HG03432 (cell line): Measurements from ENCODE around the gene ARVCF.

ENCODE experiments used
- ATAC-seq: cut with Tn5 transposase; IDR thresholded peaks from one replicate; pipeline ENCODE4 v1.9.1; 2021; ENCODE audit warnings: mild to moderate bottlenecking, moderate library complexity; ENCODE audit not compliant: unreplicated experiment

The ARVCF gene

DNA sequence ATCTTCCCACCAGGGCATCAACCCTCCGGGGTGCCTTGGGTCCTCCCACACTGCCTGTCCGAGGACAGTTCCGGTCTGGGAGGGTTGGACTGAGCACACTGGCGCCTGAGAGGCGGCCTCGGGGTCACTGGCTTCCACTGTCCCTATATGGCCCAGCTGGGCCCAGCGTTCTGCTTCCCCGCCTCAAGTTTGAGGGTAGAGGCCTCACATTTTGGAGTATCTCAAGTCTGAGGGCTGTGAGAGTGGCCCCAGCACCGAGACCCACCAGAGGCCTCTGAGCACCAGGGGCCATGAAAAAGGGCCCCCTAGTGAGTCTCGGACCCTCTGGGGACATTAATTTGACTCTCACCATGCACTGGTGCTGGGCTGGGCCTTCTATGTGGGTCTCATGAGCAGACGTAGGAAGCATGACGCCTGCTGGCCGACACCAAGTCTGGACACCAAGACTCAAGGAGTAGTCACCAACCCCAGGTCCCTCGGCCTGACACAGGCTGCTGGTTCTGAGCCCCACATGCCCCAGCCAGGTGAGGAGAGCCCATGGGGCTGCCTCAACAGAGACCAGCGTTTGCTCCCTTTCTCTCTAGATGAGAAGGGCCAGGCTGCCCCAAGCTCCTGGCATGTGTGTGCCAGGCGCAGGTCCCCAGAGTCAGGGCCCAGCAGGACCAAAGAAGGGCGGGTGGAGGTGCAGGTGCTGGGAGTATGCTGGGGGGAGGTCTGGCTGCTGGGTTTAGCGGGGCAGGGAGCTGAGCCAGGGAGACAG is 27.5 kb downstream of the ARVCF start:
- ATAC-seq = no peak

DNA sequence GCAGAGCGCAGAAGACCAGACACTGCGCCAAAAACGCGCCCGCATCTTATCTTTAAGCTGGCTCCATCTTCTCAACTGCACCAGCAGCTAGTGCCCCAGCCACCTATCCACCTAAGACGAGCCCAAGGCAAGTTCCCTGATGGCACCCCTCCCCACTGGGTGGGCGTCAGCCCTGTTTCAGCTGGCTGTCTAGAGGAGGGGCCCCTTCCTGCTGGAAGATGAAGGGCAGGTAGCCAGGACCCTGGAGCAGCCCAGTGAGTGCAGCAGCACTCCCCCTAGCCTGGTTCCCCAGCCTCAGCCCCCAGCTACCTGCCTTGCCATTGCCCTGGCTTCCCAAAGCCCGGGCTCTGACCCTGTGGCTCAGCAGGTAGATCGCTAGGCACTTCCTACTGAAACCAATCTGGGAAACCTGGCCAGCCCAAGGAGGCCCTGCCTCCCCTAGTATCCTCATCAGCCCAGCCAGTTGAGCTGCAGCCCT is 28.3 kb downstream of the ARVCF start:
- no peak for ATAC-seq

DNA sequence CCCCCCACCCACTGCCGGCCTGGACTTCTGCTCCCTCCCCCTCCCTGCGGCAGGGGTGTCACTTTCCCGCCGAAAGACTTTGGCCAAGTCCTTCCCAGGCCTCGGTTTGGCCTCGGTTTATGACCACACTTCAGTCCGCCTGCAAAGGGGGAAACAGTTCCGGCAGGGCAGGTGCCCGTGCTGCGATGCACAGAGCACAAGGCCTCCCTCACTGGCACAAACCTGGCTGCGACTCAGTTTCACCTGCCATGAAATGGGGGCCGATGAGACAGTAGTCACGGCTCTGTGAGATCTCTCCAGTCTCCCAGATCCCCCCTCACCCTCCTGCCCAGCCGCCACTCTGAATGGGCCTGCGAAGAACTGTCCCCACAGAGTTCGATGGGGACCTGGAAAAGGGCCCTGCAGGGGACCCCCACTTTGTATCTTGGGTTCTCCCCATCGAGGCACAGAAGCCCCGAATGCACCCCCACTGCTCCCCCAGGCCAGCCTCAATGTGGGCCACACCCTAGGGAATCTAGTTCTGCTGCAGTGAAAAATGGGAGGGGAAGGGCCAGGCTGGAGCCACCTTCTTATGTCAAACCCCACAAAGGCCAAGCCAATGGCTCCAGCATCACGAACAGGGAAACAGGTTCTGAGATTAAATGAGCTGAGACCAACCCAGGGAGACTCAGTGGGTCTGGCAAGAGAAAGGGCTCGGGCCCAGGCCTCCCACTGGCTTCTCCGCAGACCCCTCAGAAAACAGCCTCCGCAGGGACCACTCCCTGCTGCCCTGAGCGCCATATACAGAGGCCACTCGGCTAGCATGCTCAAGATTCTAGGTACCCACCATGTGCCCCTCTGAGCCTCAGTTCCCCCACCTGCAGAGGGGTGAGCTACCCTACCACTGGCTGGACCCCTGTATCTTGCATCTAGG is 29.0 kb downstream of the ARVCF start:
- ATAC-seq = no peak

DNA sequence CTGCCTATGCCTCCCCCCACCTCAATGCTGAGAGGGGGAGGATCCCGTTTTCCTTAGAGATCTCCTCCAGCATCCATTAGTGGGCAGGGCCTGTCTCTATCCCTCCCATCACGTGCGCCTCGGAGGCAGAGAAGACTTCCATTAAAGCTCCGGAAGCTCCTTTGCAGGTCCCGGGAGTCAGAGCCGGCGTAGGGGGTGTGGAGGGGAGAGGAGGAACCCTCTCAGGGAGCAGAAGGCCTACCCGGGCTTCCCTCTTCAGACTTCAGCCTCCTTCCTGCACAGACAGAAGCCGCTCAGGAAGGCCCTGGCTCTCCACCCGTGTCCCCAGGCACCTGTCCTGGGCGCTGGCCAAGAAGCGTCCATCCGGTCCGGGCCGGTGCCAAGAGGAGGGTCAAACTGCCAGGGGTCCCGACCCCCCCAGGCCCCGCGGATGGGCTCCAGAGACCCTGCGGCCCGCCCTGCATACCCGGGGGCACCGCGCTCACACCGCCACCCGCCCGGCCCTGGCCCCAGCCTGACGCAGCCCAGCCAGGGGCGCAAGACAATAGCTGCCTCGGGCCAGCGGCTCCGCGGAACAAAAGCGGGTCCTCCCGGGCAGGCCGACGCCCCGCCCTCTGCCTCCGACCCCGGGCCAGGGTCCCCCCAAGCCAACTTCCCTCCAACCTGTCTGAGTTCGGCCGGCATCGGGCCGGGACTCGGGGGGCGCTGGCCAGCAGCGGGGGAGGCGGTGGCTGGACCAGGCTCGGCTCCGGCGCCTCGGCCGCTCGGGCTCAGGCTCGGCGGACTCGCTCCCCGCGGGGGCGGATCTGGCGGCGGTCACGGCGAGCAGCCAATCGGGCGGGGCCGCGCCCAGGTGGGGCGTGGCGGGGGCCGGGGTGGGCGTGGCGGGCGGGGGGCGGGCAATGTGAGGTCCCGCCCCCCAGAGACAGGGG is 29.9 kb downstream of the ARVCF start:
- ATAC-seq = peak; percentile 65

DNA sequence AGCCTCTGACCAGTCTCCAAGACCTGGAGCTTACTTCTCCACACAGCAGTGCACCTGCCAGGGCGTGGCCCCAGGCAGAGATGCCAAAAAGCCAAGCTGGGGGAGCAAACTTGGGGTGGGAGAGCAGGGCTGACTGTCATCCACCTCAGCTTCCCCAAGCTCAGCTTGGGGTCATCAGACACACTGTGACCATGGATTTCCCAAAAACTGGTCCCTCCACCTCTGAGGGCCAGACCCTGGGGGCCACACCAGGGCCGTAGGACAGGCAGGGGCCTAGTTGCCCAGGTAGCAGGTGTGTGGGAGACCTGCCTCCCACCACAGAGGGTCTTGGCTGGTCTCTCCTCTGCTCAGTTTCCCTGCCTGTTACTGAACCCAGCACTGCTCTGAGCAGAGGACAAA is 30.6 kb downstream of the ARVCF start:
- no peak for ATAC-seq

DNA sequence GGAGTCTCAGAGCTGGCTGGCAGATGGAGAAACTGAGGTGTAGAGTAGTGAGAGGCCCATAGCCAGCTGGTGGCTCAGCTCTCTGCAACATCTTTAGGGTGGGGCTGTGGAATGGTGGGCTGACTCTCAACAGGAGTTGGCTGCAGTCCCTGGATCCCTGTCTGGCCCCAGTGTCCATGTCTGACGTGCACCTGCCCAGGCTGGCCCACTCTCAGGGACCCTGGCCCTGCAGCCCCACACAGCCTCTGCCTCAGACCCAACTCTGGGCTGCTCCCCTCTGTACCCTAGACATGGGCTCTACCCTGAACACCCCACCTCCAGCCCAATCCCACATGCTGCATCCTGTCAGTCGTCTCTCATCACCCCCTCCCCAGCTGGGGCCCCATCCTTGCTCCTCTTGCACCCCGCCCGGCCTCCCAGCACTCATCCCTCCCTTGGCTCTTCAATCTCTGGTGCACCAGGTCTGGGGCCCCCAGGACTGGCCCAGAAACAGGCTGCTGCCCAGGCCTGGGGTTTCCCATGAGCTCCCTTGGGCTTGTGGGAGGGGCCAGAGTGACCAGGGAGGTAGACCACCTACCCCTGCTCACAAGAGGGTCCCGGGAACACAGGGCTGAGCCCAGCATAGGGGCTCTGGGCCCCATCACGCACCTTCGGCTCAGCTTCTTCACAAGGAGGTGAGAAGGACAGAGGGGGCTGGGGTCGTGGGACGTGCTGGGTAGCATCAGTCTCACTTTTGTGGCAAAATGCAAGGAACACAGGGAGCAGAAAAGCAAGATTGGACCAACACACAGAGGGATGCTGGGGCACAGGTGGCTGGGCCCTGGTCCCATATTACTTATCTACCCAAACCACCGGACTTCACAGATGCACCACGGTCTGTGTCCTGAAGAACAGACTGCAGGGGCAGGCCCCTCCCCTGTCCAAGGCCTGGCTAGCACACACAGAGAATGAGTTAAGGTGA is 31.5 kb downstream of the ARVCF start:
- no peak for ATAC-seq

DNA sequence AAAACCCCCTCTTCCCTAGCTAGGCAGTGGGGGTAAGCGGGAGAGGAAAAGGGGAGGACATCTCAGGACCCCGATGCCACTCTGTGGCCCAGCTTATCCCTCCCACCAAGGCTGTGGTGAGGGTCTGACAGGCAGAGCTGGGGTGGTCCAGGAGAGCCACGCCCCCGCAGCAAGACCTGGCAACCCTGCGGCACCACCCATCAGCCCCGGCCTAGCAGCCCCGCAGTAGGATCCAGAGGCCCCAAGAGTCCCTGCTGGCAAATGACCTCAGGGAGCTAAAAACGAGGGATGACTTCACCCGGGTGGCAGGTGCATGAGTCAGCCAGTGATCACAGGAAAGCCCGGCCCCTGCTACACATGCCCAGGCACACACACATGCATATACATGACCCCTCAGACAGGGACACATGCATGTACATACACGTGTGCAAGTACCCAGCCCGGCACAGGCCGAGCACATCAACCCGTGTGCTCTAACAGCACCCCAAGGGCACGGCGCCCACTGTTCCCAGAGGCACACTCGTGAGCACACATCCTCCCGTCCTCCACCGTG is 32.3 kb downstream of the ARVCF start:
- no peak for ATAC-seq

DNA sequence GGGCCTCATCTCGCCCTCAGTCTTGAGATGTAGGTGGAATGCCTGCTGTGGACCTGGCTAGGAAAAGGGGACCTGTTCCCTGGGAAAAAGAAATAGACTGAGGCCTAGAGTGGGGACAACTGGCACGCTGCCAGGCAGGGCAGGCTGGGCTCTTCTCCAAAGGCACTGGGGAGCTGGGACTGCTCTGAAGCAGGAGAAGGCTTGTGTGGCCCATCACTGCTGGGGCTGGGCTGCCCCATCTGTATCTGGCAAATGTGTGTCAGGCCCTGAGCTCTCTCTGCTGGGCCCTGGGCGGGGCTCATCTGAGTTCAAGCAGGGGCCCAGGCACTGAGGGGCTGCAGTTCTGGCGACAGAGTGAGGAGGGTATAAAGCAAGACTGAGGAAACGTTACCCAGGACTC is 32.9 kb downstream of the ARVCF start:
- no peak for ATAC-seq

DNA sequence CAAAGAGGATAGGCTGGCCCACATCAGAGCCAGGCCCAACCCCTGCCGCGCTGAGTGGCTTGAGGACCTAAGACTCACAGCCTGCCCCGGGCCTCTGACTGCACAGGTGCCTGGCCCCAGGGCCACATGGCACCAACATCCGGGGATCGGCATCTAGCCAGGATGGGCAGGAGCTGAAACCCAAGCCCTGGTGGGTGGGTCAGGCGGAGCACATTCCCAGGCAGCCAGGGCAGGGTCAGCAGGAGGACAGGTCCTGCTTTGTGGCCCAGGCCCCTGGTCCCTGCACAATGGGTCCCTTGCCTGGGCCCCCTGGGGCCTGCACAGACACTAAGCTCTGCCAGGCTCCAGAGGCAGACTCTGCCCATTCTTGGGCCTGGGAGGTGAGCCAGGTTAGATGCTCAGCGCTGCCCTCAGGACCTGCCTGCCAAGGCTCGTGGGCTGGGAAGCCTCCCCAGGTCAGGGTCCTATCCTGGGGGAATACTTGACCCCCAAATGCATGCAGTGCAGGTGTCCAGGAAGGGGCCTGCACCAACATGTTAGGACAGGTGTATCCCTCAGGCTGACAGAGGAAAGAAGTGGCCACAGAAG is 33.5 kb downstream of the ARVCF start:
- ATAC-seq = no peak

DNA sequence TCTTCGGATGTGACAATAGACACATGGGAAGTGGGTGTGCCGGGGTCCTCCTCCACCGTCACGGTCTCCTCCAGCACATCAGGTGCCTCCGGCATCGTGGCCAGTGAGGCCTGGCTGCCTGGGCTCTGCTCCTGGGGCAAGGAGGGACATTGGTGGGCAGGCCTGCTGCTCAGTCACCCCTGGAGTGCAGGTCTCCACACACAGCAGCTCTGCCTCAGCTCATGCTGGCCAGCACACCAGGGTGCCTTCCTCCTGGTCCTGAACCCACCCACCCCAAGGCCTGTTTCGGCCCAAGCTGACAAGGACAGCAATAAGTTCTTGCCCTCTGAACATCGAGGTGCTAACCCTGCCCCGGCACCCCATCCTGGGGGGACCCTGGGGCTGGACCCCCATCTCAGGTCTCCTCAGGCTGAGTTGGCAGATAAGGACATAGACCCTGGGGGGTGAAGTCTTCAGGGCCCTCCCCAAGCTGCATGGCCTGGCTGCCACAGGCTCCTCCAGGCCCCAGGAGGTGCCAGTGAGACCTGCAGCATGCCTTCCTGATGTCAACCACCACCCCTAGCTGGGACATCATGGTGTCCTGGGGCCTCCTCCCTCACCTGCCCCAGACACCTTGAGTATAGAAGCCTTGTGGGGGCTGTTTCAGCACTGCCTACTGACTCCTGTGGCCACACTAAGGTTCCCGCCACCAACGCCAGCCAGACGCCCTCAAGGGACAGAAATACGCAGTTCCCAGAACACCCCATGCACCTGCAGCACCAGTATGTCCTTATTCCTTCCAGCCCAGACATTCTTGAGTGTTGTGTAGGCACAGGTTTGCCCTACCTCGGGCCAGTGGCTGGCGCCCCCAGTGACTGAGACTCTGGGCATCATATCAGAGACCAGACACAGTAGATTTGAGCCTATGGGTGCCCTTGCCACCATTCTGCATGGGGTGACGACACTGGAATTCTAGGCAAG is 34.4 kb downstream of the ARVCF start:
- ATAC-seq = no peak

DNA sequence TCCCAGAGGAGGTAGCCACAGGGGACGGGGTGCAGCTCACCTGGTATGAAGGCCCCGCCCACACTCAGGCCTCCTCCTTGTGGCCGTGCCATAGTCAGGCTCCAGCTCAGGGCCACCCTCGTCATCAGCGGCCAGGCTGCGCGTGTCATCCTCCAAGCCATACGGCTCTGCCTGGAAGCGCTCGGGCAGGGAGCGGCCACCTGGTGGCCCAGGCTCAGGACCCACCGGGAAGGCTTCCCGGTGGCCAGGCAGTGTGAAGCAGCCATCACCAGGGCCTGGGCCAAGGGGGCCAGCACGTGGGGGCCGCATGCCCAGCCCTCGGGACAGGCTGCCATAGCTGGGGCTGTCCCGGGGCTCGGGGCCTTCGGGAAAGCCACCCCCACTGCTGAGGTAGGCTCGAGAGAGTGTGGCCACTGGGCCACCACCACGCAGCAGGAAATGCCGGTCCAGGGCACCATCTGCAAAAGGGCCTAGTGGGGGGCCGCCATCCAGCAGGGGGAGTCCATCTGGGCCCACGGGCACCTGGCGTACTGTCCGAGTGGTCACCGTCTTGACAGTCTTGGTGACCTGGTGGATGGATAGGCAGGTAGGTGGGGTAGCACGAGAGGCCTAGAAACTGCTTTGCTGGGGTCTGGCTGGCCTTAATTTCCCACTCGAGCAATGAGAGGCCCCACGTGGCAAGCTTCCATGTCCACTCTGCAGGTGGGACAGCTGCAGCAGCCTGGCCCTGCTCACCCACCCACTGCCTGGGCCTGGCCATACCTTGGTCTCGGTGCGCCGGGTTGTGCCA is 35.3 kb downstream of the ARVCF start:
- ATAC-seq = no peak

DNA sequence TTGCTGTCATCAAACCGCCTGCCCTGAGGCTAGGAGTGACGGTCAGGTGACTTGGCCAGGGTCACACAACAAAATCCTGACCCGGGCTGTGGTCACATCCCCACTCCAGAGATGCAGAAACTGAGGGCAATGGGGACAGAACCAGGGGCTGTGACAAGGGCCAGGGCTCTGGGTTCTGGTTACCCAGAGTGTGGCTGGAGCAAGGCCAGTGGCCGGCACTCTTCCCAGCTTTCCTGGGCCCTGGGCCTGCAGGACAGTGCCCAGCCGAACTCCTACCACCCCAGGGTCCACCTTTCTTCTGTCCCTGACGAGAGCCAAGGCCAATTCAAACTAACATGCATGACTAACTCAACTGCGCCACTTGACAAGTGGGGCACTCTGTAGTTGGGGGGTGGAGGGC is 35.9 kb downstream of the ARVCF start:
- no peak for ATAC-seq

DNA sequence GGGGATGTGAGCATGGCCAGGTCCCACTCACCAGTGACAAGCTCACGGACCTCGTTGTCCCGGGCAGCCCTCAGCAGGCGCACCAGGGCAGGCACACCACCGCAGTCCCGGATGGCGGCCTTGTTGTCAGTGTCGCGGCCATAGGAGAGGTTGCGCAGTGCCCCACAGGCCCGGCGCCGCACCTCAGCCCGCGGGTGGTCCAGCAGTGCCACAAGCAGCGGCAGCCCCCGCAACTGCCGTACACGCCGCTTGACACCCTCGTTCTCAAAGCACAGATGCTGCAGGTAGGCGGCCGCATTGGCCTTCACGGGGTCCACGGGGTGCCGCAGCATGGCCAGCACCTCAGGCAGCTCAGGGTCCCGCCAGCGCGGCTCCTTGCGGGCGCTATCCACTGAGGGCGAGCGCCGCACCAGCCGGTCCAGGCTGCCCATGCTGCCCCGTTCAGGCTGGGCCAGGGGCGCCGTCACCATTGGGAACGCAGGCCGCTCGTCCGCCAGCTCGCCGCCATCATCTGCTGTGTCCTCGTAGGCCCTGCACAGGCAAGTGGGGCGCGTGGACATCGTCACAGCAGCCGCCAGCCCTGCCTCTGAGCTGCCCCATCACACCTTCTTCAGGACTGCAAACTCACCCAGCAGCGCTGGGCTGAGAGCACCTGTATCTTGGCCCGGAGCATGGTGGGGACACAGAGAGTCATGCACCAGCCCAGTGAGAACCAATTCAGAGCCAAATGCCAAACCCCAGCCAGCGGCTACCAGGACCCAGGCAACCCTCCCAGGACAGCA is 36.7 kb downstream of the ARVCF start:
- ATAC-seq = no peak

DNA sequence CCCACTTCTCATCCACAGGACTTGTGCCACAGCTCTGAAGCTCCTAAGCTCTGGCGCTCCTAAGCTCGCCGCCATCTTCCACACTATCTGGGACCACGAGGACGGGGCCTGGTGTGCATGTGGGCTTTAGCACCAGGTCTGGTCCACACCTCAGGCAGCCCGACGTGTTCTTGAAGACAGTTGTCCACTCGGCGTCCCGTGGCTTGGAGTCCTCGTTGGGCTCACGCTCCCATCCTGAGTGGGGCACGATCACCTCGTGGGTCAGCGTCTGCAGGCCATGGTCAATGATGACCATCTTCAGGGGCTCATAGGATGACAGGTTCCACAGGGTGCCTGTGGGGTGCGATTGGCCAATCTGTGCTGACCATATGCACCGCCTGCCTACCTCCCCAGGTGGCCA is 37.9 kb downstream of the ARVCF start:
- ATAC-seq = no peak

DNA sequence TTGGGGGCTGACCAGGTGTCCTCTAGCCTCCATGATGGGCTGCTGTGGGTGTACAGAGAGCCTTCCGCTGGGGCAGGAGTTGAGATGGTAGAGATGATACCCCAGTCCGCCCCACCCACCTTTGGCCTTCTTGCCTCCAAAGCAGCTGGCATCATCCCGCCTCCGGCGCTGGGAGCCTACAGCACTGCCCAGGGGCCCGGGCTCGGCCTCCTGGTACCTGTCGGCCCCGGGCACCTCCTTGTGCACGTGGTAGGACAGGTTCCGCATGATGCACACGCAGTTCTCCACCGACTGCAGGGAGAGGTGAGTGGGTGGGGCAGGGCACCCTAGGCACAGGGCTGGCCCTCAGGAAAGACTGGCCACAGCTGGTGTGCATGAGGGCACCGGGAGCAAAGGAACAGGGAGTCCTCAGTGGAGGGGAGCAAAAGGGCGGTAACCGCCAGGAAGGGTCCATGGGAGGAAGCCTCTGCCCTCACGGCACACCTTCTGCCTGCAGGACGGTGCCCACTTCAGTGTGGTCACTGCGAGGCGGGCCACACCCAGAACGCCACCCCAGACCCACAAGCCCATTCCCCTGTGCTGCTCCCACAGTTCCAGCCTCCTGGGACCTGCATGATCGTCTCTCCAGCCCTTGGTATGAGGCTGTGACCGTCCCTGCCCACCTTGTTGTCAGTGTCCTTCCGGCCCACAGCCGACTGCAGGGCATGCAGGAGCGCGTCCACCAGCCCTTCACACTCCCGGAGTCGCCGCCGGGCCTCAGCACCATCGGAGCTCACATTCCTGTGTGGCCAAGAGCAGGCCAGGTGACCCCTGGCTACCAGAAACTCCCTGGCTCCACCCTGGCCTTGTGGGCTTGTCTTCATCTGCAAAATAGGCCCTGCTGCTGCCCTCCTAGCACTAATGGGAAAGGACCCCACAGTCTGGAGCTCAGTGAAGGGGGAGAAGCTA is 39.1 kb downstream of the ARVCF start:
- ATAC-seq = no peak
